Astrocyte (in vitro differentiated cells and primary cell): ENCODE measurements around the gene VPS11. TPM values are rescaled to one million over a fixed set of nuclear protein-coding genes. Genes with fewer than 3 reads are reported as not detected.

ENCODE experiments used
- DNase-seq: peaks from one replicate; pipeline ENCODE4 v3.0.0-alpha.2; 2010; ENCODE audit warnings: low read depth
- FAIRE-seq: peaks from 2 replicates; lab custom pipeline; 2011; peaks lifted over from hg19 to GRCh38; lab: Jason Lieb, UNC
- H2AFZ ChIP-seq: 2 replicates; pipeline ENCODE4 v1.6.0; 2012; ENCODE audit warnings: low read depth, low read length, inconsistent platforms
- H3K27ac ChIP-seq: 2 replicates; pipeline ENCODE4 v1.5.1; 2011; ENCODE audit warnings: low read depth, low read length, inconsistent platforms
- H3K27me3 ChIP-seq: 2 replicates; pipeline ENCODE4 v1.6.0; 2011; ENCODE audit warnings: low read length, inconsistent platforms; ENCODE audit not compliant: insufficient read depth
- H3K36me3 ChIP-seq: 2 replicates; pipeline ENCODE4 v1.5.1; 2011; ENCODE audit warnings: low read length, inconsistent platforms; ENCODE audit not compliant: insufficient read depth
- H3K4me1 ChIP-seq: 2 replicates; pipeline ENCODE4 v1.5.1; 2011; ENCODE audit warnings: low read length, inconsistent platforms; ENCODE audit not compliant: insufficient read depth
- H3K4me2 ChIP-seq: 2 replicates; pipeline ENCODE4 v1.6.0; 2012; ENCODE audit warnings: low read length, inconsistent platforms
- H3K4me3 ChIP-seq: 2 replicates; pipeline ENCODE4 v1.5.1; 2011; ENCODE audit warnings: low read depth, mild to moderate bottlenecking, low read length, inconsistent platforms; ENCODE audit not compliant: insufficient read depth
- H3K79me2 ChIP-seq: 2 replicates; pipeline ENCODE4 v1.6.0; 2012; ENCODE audit warnings: mild to moderate bottlenecking, low read length, inconsistent platforms; ENCODE audit not compliant: insufficient read depth
- H3K9ac ChIP-seq: 2 replicates; pipeline ENCODE4 v1.6.0; 2012; ENCODE audit warnings: mild to moderate bottlenecking, low read length, inconsistent platforms
- H3K9me3 ChIP-seq: 2 replicates; pipeline ENCODE4 v1.5.1; 2012; ENCODE audit warnings: low read depth, mild to moderate bottlenecking, low read length, inconsistent platforms; ENCODE audit not compliant: insufficient read depth
- H4K20me1 ChIP-seq: 2 replicates; pipeline ENCODE4 v1.6.0; 2012; ENCODE audit warnings: low read length, inconsistent platforms; ENCODE audit not compliant: insufficient read depth
- H3K27ac Mint-ChIP-seq: one replicate; pipeline ENCODE4 v1.8.0; 2021; ENCODE audit warnings: mild to moderate bottlenecking, mixed read lengths; ENCODE audit not compliant: unreplicated experiment
- H3K27me3 Mint-ChIP-seq: one replicate; pipeline ENCODE4 v1.8.0; 2021; ENCODE audit warnings: low read depth, mixed read lengths; ENCODE audit not compliant: unreplicated experiment
- H3K36me3 Mint-ChIP-seq: one replicate; pipeline ENCODE4 v1.8.0; 2021; ENCODE audit warnings: low read depth, mixed read lengths; ENCODE audit not compliant: unreplicated experiment
- H3K4me1 Mint-ChIP-seq: one replicate; pipeline ENCODE4 v1.8.0; 2021; ENCODE audit warnings: low read depth, mixed read lengths; ENCODE audit not compliant: unreplicated experiment
- H3K4me3 Mint-ChIP-seq: one replicate; pipeline ENCODE4 v1.8.0; 2021; ENCODE audit warnings: mild to moderate bottlenecking, moderate library complexity, mixed read lengths; ENCODE audit not compliant: unreplicated experiment
- H3K9me3 Mint-ChIP-seq: one replicate; pipeline ENCODE4 v1.8.0; 2021; ENCODE audit warnings: mild to moderate bottlenecking, mixed read lengths; ENCODE audit not compliant: unreplicated experiment
- EZH2 ChIP-seq: IDR thresholded peaks from 2 replicates; pipeline ENCODE4 v1.6.1; 2012; ENCODE audit warnings: mild to moderate bottlenecking, low read length, inconsistent platforms; ENCODE audit not compliant: insufficient read depth
- total RNA-seq: library from RNA; stranded (reverse); gene quantifications from 2 replicates; pipeline ENCODE4 v1.2.1, GENCODE V29; 2021
- TF ChIP-seq, protein P1 (sequence below): IDR thresholded peaks from 2 replicates; pipeline ENCODE4 v1.5.1; 2011; ENCODE audit warnings: low read depth, mild to moderate bottlenecking, inconsistent platforms, low read length, moderate library complexity; ENCODE audit not compliant: insufficient read depth

VPS11 gene
- total RNA-seq, 1 donor from 2014 or later: 24.0 TPM

- H3K9me3 ChIP-seq: no peaks in the 10 kb centered on the region
- FAIRE-seq (no peak), DNase-seq (peak; percentile 33)
- peak overlapping the region; percentile 93 for H3K4me3 Mint-ChIP-seq
- H3K27me3 ChIP-seq: no peaks in the 10 kb centered on the region
- no peak overlapping the region for H3K27ac Mint-ChIP-seq
- H3K9ac ChIP-seq: peak overlapping the region; percentile 88
- no peaks in the 10 kb centered on the region for H3K27me3 Mint-ChIP-seq
- H3K27ac ChIP-seq: no peak overlapping the region
- H3K4me1 ChIP-seq: peaks cover 15% of the 10 kb centered on the region
- peak overlapping the region; percentile 82 for H3K4me2 ChIP-seq
- peak overlapping the region; percentile 85 for H3K4me3 ChIP-seq
- TF ChIP-seq, protein P1, sequence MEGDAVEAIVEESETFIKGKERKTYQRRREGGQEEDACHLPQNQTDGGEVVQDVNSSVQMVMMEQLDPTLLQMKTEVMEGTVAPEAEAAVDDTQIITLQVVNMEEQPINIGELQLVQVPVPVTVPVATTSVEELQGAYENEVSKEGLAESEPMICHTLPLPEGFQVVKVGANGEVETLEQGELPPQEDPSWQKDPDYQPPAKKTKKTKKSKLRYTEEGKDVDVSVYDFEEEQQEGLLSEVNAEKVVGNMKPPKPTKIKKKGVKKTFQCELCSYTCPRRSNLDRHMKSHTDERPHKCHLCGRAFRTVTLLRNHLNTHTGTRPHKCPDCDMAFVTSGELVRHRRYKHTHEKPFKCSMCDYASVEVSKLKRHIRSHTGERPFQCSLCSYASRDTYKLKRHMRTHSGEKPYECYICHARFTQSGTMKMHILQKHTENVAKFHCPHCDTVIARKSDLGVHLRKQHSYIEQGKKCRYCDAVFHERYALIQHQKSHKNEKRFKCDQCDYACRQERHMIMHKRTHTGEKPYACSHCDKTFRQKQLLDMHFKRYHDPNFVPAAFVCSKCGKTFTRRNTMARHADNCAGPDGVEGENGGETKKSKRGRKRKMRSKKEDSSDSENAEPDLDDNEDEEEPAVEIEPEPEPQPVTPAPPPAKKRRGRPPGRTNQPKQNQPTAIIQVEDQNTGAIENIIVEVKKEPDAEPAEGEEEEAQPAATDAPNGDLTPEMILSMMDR: peak; percentile 44
- no peak for TF ChIP-seq EZH2
- H3K36me3 Mint-ChIP-seq: peaks cover 14% of the 10 kb centered on the region
- peaks cover 11% of the 10 kb centered on the region for H3K4me1 Mint-ChIP-seq
- H3K79me2 ChIP-seq: peaks cover 19% of the 10 kb centered on the region
- peak overlapping the region; percentile 25 for H2AFZ ChIP-seq
- no peaks in the 10 kb centered on the region for H3K9me3 Mint-ChIP-seq
- H4K20me1 ChIP-seq: no peaks in the 10 kb centered on the region
- peaks cover 20% of the 10 kb centered on the region for H3K36me3 ChIP-seq
These were observed 32.8 kb downstream of the VPS11 start for GRCh38 chr11:119100246-119100970.

GRCh38 chr11:119100994-119101758 is 33.6 kb downstream of the VPS11 start:
- Histone ChIP-seq H4K20me1 (no peaks in the 10 kb centered on the region), H3K27me3 (no peaks in the 10 kb centered on the region), H3K79me2 (peaks cover 19% of the 10 kb centered on the region), H3K36me3 (peaks cover 20% of the 10 kb centered on the region), H3K9me3 (no peaks in the 10 kb centered on the region), H3K4me1 (peaks cover 15% of the 10 kb centered on the region), H3K9ac (peak overlapping the region; percentile 88), H3K4me3 (peak overlapping the region; percentile 85), H3K4me2 (peak overlapping the region; percentile 82), H2AFZ (peak overlapping the region; percentile 88), H3K27ac (peak overlapping the region; percentile 99)
- no peak for TF ChIP-seq EZH2
- TF ChIP-seq, protein P1: peak; percentile 8
- Mint-ChIP-seq H3K4me1 (peaks cover 13% of the 10 kb centered on the region), H3K27ac (peak overlapping the region; percentile 99), H3K27me3 (no peaks in the 10 kb centered on the region), H3K9me3 (no peaks in the 10 kb centered on the region), H3K36me3 (peaks cover 14% of the 10 kb centered on the region), H3K4me3 (peak overlapping the region; percentile 93)
- DNase-seq: no peak
- no peak for FAIRE-seq
